HG02938 (cell line): Measurements from ENCODE around the gene TEKT2.

Experiments
- ATAC-seq: cut with Tn5 transposase; IDR thresholded peaks from one replicate; pipeline ENCODE4 v1.9.1; 2021; ENCODE audit warnings: mild to moderate bottlenecking, moderate library complexity; ENCODE audit not compliant: unreplicated experiment

Gene TEKT2, protein sequence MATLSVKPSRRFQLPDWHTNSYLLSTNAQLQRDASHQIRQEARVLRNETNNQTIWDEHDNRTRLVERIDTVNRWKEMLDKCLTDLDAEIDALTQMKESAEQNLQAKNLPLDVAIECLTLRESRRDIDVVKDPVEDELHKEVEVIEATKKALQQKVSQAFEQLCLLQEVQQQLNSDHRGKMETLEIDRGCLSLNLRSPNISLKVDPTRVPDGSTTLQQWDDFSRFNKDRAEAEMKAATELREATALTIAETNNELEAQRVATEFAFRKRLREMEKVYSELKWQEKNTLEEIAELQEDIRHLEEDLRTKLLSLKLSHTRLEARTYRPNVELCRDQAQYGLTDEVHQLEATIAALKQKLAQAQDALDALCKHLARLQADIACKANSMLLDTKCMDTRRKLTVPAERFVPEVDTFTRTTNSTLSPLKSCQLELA

DNA sequence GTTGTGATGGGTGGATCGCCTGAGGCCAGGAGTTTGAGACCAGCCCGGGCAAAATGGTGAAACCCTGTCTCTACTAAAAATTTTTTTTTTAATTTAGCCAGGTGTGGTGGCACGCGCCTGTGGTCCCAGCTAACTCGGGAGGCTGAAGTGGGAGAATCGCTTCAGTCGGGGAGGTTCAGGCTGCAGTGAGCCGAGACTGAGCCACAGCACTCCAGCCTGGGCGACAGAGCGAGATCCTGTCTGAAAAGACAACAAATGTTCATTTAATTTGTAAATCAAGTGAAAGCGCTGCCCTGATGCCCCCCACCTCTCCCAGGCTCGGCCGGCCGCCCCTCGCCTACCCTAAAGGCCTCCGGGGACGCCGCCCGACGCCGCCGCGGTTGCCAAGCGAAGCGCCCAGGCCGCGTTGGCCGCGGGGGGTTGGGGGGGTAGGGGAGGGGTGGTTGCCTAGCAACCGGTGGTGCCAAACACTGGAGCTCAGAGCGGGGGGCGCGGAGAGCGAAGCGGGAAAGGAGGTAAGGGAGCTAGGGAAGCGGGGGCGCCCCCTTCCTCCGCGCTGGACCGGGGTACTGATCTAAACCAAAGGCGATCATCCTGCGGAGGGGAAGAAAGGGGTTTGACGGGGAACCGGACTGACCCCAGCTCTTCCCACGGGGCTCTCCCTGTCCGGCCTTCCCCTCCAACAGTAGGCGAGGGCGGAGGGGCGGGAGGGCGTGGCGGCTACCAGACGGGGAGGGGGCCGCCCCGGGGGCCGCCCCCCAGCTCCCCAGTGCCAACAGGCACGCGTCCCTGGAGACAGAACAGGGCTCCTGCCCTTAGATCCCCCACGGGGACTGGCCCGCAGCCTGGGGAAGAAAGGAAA is at the start of gene TEKT2:
Gene TEKT2 (plus strand): TSS at position 460 of the 862 bp plus-strand sequence. CDS start 828 bp downstream, outside the sequence.
- ATAC-seq = no peak

DNA sequence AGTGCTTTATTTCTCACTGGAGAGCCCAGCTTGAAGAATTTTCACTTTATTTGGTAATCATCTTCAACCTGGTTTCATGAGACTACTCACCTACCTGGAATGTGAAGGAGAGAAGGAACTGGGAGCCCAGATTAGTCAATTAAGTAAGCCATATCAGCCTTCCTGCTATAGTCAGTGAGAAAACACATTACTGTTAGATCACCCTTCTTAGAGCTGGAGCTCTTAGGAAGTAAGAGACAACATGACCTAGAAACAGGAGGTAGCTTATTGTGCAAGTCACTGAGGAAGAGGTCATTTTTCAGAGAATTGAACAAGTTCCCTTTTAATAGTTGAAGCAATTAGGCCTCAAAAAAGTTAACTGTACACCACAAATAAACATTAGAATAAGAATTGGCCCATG is 49.2 kb upstream of the TEKT2 start:
- ATAC-seq = no peak

DNA sequence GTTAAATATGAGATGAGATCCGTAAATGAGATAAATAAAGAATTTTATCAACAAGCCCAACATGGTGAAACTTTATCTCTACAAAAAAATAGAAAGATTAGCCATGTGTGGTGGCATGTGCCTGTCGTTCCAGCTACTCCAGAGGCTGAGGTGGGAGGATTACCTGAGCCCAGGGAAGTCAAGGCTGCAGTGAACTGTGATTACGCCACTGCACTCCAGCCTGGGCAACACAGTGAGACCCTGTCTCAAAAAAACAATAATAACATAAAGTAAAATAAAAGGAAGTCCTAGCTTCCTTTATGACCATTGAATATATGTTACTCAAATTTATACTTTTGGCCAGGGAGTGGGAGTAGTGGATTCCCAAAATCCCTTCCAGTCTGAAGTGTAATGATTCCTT is 48.7 kb upstream of the TEKT2 start:
- ATAC-seq = no peak

DNA sequence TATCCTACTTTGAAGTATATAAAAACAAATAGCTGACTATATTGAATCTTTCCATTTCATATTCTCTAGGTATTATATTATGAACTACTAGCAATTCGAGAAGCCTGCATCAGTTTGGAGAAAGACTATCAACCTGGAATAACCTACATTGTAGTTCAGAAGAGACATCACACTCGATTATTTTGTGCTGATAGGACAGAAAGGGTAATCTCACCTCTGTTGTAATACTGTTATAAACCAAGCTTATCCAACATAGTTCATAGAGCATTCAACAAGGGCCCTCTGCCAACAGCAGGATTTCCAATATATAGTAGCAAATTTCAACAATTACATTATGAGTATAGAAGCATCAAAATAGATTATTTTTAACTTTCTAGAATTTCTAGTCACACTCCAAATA is 43.7 kb upstream of the TEKT2 start:
- no peak for ATAC-seq

DNA sequence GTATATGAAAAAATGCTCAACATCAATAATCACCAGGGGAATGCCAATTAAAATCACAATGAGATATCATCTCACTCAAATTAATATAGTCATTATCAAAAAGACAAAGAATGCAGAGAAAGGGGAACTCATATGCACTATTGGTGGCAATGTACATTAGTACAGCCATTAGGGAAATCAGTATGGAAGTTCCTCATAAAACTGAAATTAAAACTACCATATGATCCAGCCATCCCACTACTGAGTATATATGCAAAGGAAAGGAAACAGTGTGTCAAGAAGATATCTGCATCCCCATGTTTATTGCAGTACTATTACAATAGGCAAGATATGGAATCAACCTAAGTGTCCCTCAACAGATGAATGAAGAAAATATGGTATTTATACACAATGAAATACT is 32.1 kb upstream of the TEKT2 start:
- ATAC-seq = no peak

DNA sequence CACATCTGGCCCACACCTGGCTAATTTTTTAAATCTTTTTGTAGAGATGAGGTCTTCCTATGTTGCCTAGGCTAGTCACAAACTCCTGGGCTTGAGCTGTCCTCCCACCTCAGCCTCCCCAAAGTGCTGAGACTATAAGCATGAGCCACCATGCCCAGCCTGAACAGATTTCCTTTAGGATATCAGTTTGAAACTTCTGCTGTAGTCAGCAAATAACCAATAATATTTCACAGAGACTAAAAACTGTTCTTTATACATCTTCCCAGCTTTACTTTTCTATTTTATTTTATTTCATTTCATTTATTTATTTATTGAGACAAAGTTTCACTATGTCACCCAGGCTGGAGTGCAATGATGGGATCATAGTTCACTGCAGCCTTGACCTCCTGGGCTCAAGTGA is 29.9 kb upstream of the TEKT2 start:
- no peak for ATAC-seq

DNA sequence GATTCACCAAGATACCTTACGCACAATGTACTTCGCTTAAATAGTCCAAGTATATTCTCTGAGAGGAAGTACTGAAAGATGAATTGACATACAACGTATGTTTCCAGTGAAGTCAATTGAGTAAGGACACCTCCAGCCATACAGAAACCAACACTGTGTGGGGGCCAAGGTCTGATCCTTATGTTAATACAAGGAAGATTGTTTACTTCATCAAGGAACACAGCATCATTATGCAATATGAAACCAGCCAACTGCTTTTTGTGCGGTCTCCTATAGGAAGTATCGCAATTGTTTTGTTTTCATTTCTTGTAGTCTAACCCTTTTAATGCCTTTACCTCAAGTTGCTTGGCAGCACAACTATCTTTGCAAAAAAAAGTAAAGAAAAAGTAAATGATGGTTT is 28.2 kb upstream of the TEKT2 start:
- ATAC-seq = no peak

DNA sequence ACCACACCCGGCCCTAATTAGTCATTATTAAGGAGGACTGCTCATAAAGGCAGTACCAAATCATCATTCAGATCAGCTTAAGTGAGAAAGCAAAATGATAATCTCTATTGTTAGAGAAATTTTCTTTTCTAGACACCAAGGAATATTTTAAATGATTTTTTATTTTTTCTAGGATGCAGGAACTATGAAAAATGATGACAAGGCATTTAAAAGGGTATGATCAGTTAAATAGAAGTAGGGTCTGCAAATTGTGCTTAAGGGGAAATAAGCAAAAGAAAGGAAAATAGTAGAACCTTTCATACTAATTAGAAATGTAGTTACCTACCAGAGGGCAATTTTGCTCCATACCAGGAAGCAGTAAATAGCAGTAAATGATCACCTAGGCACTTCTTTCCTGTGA is 21.6 kb upstream of the TEKT2 start:
- ATAC-seq = no peak

DNA sequence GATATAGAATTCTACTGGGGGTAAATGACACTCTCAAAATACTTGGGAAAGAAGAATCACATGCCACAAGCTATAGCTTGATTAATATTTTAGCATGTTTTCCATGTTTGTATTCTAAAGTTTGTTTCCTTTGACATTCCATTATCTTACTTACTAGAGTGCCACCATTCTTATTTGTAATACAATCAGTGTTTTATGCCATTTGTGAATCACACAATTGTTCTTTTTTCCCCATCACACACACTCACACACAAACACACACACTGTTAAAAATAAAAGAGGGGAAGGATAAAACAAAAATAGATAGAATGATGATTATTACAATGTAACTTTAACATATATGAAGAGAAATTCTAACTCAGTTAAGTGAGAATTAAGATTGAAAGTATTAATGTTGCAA is 16.0 kb upstream of the TEKT2 start:
- no peak for ATAC-seq

DNA sequence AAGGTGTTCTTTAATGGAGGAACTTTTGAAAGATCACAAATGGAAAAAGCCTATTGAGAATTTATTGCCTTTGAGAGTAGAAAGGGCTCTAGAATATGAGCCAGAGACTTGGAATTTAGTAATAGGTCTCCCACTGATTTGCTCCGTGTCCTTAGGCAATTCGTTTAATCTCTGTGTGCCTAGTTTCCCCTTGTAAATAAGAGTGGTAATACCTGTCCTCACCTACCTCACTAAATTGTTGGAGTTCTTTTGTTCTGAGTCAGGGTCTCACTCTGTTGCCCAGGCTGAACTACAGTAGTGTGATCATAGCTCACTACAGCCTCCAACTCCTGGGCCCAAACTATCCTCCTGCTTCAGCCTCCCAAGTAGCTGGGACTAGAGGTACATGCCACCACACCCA is 15.0 kb upstream of the TEKT2 start:
- ATAC-seq = no peak

DNA sequence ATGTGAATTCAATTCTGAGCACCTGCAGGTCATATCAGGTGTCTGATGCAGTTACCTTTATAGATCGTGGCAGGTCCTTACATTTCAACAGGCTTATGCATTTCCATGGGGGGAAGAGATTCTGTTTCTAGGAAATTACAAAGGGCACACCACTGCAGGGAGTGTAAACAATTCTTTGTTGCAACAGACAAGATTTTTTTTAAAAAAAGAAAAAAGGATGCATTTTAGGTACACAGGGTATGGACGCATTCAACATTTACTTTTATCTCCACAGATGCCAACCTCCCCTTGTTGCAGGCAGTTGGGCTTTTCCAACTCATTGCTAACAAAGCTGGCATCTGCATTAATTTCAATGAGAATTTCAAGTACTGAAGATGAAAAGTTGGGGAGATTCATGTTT is 13.5 kb upstream of the TEKT2 start:
- no peak for ATAC-seq

DNA sequence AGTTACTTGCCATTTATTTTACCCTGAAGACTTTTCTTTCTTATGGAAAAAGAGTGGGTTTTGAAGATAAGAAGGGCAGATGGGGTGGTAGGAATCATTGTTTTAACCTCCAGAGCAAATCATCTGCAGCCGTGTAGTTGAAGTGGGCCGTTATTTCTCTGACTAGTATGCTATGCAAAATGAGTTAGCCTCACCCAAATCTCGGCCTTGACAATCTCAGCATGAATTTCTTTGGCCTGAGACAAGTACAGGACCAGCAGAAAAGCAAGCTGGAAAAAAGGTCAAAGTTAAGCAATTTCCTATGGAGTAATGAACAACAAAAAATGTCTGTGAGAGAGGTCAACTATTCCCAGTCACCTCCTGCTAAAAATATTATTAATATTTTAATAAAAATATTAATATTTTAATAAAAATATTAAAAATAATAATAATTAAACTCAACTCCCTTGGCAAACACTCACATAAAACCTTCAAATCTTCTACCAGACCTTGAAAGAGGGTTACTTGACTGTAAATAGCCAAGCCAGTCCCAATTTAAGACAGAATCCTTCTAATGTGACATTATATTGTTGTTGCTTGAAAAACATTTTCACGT is 6.8 kb upstream of the TEKT2 start:
- ATAC-seq = no peak

DNA sequence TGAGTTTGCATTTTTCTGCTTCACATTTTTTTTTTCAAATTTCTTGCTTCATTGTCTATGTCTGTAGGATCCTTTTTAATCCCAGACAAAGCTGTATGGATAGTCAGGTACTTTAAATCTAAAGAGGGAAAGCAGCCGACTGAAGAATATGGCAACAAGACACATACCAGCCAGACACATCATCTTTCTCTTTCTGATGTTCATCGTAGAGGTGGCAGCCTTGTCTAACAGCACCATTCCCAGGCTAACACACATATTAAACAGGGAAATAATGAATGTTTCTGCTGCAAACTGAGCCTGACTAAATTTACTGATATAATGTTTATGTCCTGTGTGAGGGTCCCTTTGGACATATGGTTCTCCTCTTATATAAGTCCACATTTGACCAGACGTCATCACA is 3.7 kb upstream of the TEKT2 start:
- ATAC-seq = no peak

DNA sequence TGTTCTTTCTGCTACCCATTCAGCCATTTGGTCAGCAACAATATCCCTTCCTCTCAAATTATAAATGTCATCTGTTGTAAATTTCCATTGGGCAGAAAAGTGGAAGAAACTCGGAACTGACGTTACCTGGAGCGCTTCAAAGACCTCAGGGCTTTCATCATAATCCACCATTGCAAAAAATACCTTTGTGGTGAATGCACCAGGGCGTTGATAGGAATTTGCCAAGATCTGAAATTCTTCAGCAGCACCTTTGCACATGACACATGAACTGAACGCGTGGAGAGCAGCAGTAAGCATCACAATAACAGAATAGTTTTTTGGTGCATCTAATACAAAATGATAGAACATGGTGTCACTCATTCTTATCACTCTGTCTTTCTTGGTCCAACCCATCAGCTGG is 3.1 kb upstream of the TEKT2 start:
- ATAC-seq = no peak

DNA sequence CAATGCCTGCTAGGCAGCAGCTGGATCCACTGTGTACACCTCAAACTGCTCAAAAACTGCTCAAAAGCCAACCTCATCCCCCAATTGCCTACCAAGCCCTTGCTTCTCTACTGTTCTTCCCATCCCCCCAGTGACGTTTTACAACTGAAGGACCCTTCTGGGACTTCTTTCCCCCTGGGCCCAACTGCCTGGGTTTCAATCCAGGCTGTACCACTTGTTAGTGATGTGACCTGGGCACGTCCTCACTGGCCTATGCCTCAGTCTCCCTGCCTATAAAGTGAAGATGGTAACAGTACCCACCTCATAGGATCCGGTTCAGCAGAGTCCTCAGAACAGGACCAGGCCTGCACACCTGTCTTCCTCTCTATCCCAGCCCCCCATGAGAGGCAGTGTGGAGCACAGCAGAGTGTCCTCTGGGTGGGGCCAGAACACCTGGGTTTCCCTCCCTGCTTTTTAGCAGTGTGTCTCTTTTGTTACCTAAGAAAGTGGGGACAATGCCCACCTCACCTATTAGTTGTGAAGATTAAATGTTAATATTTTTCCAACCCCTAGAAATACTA is 1.9 kb upstream of the TEKT2 start:
- no peak for ATAC-seq

DNA sequence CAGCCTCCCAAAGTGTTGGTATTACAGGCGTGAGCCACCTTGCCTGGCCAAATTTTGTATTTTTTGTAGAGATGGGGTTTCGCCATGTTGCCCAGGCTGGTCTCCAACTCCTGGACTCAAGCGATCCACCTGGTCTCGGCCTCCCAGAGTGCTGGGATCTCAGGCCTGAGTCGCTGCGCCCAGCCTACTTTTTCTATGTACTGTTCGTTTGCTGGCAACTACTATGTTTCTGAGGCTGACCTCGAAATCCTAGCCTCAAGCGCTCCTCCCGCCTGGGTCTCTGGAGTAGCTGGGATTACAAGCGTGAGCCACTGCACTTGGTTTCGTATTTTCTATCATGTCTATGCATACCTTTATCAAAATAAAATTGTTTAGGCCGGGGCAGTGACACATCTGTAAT is 675 bp upstream of the TEKT2 start:
- no peak for ATAC-seq

DNA sequence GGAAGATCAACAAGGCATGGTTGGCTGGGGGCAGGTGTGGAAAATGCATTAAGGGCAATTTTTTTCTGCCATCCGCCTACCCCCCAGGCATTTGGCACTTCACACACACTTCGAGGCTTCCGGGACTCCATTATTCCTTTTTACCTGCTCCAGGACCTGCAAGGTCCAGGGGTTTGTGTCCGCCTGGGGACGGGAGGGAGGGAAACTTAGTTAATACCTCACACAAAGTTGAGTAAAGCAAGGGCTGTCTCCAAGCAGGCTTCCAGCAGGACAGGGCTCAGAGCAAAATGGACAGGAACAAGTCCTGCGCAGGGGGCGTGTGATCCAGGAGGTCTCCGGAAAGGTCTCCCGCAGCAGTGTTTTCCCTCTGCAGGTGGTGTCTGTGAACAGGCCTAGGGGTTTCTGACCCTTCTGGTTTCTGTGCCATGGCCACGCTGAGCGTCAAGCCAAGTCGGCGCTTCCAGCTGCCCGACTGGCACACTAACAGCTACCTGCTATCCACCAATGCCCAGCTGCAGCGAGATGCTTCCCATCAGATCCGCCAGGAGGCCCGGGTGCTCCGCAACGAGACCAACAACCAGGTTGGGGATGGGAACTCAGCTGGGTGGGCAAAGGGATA is 712 bp downstream of the TEKT2 start:
- no peak for ATAC-seq

DNA sequence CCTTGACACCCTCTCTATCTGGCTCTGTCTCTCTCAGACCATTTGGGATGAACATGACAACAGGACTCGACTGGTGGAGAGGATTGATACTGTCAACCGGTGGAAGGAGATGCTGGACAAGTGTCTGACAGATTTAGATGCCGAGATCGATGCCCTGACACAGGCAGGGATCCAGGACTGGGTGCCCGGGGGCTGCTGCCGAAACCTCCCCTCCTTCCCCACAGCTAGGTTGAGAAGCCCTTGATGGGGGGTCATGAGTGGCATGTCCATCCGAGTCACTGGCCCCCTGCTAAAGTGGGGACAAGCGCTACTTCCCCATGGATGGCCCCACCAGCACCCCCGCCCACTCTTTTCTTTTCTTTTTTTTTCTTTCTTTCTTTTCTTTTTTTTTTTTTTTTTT is 1.2 kb downstream of the TEKT2 start:
- no peak for ATAC-seq

DNA sequence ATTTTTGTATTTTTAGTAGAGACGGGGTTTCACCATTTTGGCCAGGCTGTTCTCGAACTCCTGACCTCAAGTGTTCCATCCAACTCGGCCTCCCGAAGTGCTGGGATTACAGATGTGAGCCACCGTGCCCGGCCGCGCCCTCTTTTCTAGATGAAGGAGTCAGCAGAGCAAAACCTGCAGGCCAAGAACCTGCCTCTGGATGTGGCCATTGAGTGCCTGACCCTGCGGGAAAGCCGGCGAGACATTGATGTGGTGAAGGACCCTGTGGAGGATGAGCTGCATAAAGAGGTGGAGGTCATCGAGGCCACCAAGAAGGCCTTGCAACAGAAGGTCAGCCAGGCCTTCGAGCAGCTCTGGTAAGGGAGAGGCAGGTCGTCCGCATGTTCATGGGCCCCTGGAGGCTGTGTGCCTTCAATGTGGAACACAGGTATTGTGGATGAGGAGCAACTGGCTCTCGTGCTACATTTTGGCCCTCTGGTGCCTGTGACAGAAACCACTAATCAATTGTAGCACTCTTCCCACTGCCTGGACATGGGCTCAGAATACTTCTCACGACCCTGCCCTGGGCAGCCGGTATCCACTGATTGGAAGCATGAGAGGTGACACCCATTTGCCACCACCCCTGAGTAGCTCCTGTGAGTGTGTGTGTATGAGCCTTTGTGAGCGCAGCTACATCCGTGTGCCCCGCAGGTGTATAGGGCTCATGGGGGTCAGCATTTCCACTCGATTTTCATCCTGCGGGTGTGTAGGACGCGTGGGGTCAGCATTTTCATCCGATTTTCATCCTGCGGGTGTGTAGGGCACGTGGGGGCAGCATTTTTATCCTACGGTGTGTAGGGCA is 2.0 kb downstream of the TEKT2 start:
- no peak for ATAC-seq
